ENCODE measurements around the gene MYH7.
"Not testable (repeated sequence)": the region's sequence is repeated elsewhere in the genome, so short reads cannot be mapped to it uniquely, and the experiment has no call there.

MYH7 gene

GRCh38 chr14:23386266-23386657 is 49.2 kb downstream of the MYH7 start:
- not testable (repeated sequence) for DNase-seq (ENCODE audit: low read depth)

DNA sequence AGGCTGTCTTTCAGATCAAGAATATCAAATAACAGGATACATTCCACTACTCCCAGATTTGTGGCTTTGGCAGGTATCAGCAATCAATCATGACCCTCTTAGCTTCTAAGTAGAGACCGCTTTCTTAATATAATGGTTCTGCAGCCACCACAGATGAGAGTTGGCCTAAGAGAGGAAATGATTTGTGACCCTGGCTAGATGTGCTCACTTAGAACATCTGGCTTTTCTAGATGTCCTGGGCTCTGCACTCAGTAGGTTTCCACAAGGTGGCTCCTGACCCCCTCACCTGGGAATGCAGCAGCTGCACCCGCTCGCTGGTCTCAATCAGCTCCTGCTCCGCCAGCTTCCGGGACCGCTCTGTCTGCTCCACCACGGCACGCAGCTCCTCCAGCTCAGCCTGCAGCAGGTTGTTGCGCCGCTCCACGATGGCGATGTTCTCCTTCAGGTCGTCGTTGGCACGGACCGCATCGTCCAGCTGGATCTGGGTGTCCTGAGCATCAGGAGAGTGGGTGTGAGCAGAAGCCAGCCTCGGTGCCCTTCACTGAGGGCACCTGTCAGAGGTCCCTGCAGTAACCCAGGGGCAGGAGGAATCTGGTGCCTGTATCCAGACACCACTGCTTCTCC is 49.7 kb downstream of the MYH7 start:
- DNase-seq (ENCODE audit: low read depth) = no peak

DNA sequence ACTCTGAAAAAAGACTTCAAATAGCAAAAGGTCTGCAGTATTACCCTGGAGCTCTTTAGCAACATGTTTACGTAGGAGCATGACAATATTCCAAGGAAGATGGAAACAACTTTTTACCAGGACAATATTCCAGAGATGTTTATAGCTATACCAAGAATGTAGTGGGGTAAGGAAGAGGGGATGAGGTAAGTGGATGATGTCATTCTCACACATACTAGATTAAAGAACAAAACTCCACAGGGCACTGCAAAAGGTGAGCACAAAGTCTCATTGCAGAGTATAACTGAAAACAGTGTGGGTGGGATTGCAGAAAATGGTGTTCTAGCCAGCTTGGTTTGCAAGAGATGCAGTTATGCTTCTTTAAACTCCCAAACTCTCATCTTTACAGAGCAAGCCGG is 50.2 kb downstream of the MYH7 start:
- no peak for DNase-seq (ENCODE audit: low read depth)

- no peak for DNase-seq (ENCODE audit: low read depth)
Measured at GRCh38 chr14:23384364-23385080, 50.9 kb downstream of the MYH7 start.

DNA sequence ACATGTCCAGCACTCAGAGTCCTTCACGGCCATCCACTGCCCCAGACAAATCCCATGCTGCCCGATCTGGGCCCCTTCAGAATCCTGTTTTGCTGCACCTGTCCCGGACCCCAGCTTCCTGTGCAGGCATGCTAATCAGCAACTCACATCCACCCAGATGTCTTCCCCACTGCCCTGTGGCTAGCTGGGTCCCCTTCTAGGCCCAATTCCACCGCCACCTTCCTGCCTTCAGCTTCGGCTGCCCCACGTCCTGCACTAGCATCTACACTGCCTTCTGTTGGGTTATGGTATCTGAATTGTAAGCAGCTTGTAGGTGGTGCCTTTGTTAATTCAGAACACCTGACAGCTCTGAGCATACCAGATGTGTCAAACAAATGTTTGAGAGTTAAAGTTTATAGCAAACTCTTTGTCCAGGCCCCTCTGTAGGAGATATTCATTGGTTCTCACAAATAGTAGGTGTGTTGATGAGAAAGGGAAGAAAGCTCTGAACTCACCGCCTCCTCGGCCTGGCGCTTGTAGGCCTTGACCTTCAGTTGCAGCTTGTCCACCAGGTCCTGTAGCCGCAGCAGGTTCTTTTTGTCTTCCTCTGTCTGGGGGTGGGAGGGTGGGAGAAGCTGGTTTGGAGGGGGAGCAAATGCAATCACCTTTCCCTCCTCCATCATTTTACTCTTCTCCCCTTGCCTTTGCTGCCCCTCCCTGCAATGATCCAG is 52.6 kb downstream of the MYH7 start:
- no peak for DNase-seq (ENCODE audit: low read depth)

GRCh38 chr14:23382276-23382675 is 53.2 kb downstream of the MYH7 start:
- no peak for DNase-seq (ENCODE audit: low read depth)

DNA sequence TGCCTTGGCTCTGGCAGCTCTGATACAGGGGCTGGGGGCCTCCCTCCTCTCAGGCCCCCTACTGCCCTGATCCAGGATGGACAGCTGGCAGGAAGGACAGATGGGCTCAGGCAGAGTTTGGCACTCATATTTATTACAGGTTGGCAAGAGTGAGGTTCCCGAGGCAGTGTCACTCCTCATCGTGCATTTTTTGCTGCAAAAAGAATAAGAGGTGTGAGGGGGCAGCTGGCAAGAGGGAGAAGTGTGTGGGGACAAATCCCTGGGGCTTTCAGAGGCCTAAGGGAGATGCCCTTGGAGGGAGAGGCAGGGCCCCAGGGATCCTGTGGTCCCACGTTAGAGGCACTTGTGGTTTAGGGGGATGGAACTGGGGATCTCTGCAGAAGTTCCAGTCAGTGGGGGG is 53.6 kb downstream of the MYH7 start:
- no peak for DNase-seq (ENCODE audit: low read depth)

DNA sequence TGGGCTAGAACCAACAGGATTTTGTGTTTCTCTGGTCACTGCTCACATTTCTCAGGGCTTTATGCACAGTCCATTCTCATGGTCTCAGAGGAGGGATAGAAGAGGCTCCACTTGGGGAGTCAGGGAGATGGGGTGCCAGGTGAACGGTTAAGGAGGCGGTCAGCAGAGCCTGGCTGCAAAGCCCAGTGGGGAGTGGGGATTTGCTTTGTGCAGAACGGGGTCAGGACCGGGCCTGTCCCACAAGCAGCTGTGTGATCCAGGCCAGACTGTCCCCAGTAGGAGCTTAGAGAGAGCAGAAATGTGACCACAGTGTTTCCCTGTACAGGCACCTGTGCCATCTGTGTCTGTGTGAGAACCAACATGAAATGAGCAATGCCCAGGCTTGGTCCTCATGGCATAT is 54.5 kb downstream of the MYH7 start:
- DNase-seq (ENCODE audit: low read depth) = no peak

DNA sequence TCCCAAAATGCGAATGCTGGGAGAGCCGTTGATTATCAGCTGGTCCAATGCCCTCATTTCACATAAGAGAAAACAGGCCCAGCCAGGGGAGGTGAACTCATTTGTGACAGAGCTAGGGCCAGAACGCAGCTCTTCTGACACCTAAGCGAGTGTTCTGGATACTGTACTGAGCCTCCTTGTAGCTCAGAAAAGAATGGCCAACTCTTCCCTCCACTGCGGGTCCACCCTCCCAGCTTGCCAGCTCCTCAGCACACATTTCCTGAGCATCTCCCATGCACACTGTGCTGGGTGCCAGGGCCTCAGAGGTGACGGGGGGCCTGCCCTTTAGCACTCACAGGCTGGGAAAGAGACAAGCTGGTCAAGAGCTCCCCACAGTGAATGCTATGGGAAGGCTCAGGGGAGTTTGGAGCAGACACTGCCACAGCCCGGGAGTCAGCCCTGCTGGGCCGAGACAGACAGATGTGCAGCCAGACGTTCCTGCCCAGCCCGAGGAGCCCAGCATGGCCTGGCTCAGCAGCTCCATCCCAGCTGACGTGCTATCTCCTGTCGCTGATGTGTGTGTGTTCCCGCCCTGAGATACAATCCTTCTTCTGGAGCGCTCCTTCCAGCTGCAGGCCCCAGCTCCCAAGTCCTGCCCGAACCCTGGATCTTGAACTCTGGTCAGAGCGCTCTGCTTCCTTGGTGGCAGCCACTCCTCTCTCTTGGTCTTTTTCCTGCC is 55.1 kb downstream of the MYH7 start:
- no peak for DNase-seq (ENCODE audit: low read depth)

DNA sequence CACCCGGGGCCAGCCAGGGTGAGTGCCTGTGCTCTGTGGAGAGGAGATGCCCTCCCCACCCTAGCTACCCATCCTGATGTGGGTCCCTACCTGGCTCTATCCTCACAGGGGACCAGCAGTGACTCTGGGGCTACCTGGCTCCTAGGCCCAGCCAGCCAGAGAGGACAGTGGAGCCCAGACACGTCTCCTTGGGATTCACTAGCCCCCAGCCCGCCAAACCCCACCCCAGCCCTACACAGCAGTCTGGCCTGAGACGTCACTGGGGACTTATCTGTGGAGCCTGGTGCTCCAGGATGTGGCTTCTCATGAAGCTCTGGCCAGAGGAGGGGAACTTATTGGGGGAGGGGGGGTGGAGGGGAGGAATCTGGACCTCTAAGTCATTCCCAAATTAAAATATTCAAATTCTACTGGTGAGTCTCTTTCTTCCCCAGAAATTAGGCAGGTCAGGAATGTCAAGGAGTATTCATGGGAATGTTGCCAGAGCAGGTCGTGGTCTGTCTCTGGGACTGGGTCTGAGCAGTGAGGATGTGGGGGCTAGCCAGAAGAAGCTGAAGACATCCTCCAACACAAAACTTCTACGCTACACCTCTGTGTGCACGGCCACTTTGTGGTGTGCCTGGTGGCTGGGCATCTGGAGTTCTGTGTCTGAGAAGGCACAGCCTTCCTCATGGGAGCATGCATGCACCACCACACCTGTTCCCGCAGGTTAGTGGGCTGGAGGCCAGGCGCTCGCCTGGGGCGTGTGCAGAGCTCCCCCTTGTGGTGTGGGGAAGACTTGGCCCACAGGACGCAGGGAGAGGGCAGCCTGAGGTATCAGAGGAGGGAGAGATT is 55.9 kb downstream of the MYH7 start:
- DNase-seq (ENCODE audit: low read depth) = no peak

DNA sequence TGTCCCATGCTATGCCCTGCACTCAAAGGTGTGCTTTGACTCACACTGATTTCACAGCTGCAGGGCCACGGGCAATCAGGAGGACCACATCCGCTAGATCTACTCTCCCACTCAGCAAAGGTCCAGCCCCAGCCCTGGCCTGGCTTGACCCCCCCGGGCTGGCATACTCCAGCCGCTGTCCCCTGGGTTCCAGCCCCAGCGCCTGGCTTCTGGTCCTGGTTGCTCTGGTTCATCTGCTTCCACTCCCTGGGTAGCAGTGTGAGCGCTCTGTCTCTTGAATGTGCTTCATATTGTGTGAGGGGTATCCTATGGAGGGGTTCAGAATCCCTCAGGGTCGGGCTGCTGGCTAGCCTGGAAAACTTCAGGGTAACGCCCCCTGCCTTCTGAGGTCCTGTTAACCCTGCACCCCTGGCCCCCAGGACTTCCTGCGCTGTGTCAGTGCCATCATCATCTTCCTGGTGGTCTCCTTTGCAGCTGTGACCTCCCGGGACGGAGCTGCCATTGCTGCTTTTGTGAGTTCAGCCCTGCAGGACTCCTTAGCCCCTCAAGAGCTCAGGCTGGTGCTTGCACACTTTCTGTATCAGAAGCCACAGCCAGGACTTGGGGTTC is 56.7 kb downstream of the MYH7 start:
- no peak for DNase-seq (ENCODE audit: low read depth)

- DNase-seq (ENCODE audit: low read depth) = no peak
Measured at GRCh38 chr14:23377573-23378563, 57.6 kb downstream of the MYH7 start.

DNA sequence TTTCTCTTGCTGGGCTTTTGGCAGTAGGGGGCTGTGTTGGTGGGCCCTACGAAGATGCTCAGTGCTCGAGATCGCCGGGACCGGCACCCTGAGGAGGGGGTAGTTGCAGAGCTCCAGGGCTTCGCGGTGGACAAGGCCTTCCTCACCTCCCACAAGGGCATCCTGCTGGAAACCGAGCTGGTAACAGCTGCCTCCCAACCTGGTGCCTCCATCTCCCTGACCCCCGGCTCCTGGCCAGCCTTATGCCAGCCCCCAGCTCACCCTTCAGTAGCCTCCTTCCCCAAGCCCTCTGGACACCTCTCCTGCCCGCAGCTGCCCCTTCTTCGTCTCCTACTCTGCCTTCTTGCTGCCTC is 58.3 kb downstream of the MYH7 start:
- no peak for DNase-seq (ENCODE audit: low read depth)

GRCh38 chr14:23376482-23377197 is 58.8 kb downstream of the MYH7 start, which contains the start of gene CMTM5:
CMTM5 (plus strand) TSS chr14:23377046; CDS start chr14:23377252, 206 bp downstream.
- DNase-seq (ENCODE audit: low read depth) = no peak

- DNase-seq (ENCODE audit: low read depth) = no peak
Measured at GRCh38 chr14:23375527-23376251, 59.8 kb downstream of the MYH7 start.

DNA sequence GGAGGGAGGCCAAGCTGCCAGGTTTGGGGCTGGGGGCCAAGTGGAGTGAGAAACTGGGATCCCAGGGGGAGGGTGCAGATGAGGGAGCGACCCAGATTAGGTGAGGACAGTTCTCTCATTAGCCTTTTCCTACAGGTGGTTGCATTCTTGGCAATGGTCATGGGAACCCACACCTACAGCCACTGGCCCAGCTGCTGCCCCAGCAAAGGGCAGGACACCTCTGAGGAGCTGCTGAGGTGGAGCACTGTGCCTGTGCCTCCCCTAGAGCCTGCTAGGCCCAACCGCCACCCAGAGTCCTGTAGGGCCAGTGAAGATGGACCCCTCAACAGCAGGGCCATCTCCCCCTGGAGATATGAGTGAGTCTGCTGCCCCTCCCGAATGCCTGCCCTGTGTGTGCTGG is 62.4 kb downstream of the MYH7 start:
- DNase-seq (ENCODE audit: low read depth) = no peak

GRCh38 chr14:23372509-23372908 is 63.0 kb downstream of the MYH7 start, which contains the start of gene IL25:
IL25 (plus strand) TSS chr14:23372809.
- no peak for DNase-seq (ENCODE audit: low read depth)

DNA sequence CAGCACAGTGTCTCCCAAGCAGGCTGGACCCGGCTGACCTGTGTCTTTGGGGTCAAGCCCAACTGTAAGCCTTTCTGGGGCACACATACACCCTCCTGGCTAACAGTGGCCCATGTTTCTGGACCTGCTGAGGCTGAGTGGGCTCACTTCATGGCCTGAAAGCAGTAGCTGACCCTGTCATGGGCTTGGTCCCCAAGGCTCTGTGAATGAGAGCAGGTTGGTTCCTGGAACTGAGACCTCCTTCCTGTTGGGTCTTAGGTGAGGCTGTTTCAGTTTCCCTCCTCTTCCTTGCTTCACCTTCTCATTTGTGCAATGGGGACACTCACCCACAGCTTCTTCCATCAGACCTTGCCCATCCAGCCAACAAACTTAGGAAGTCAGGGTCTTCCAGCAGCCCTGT is 63.6 kb downstream of the MYH7 start:
- DNase-seq (ENCODE audit: low read depth) = no peak

- no peak for DNase-seq (ENCODE audit: low read depth)
Measured at GRCh38 chr14:23370221-23370620, 65.2 kb downstream of the MYH7 start.

Measured in stromal cell of bone marrow (primary cell).